Stimulated activated effector memory CD8-positive, alpha-beta T cell treated with anti-CD3 and anti-CD28 coated beads, Interleukin-12 subunit alpha, Interleukin-12 subunit beta, amount 100 ng/mL, for 72 hours (primary cell): ENCODE data around the gene IREB2.

Source experiments
- ATAC-seq: fragments of 150-1000 bp; cut with Tn5 transposase; 2 replicates; pipeline ENCODE4 v1.10.0; 2021
- DNase-seq, 2 donors: peaks; one replicate each; pipeline ENCODE4 v3.0.0; 2021 to 2022; ENCODE audit warnings: low spot score in 2 of 2
- H3K27ac Mint-ChIP-seq: one replicate; pipeline ENCODE4 v1.8.0; 2022; ENCODE audit warnings: mild to moderate bottlenecking, mixed read lengths
- H3K36me3 Mint-ChIP-seq: one replicate; pipeline ENCODE4 v1.8.0; 2022; ENCODE audit warnings: mild to moderate bottlenecking, mixed read lengths
- H3K4me1 Mint-ChIP-seq: one replicate; pipeline ENCODE4 v1.8.0; 2022; ENCODE audit warnings: mixed read lengths
- H3K4me3 Mint-ChIP-seq: one replicate; pipeline ENCODE4 v1.8.0; 2022; ENCODE audit warnings: mild to moderate bottlenecking, mixed read lengths
- H3K9me3 Mint-ChIP-seq: one replicate; pipeline ENCODE4 v1.8.0; 2022; ENCODE audit warnings: mixed read lengths

The IREB2 gene

GRCh38 chr15:78438619-78439285 is 736 bp downstream of the IREB2 start:
- no peaks in the 10 kb centered on the region for H3K9me3 Mint-ChIP-seq
- H3K36me3 Mint-ChIP-seq: peaks cover 61% of the 10 kb centered on the region
- ATAC-seq: no peak
- DNase-seq: peak; percentile 10 to 79
- H3K27ac Mint-ChIP-seq: peak overlapping the region; percentile 96
- H3K4me1 Mint-ChIP-seq: peaks cover 51% of the 10 kb centered on the region
- peak overlapping the region; percentile 80 for H3K4me3 Mint-ChIP-seq

GRCh38 chr15:78440375-78441373 is 2.7 kb downstream of the IREB2 start:
- Mint-ChIP-seq H3K36me3 (peaks cover 80% of the 10 kb centered on the region), H3K4me3 (peak overlapping the region; percentile 80), H3K4me1 (peaks cover 62% of the 10 kb centered on the region), H3K9me3 (no peaks in the 10 kb centered on the region), H3K27ac (peak overlapping the region; percentile 78)
- peak; percentile 52 for ATAC-seq
- DNase-seq: no peak

- H3K4me3 Mint-ChIP-seq: no peak overlapping the region
- ATAC-seq (no peak), DNase-seq (no peak)
- H3K27ac Mint-ChIP-seq: peak overlapping the region; percentile 12
- peaks cover 65% of the 10 kb centered on the region for H3K4me1 Mint-ChIP-seq
- peaks cover 97% of the 10 kb centered on the region for H3K36me3 Mint-ChIP-seq
- H3K9me3 Mint-ChIP-seq: no peaks in the 10 kb centered on the region
Observed at GRCh38 chr15:78444255-78444654, 6.2 kb downstream of the IREB2 start.

- DNase-seq (no peak), ATAC-seq (no peak)
- Mint-ChIP-seq H3K9me3 (no peaks in the 10 kb centered on the region), H3K4me3 (no peak overlapping the region), H3K4me1 (peaks cover 57% of the 10 kb centered on the region), H3K27ac (peak overlapping the region; percentile 72), H3K36me3 (peaks cover 99% of the 10 kb centered on the region)
Observed at GRCh38 chr15:78445875-78446274, 7.9 kb downstream of the IREB2 start.

GRCh38 chr15:78446551-78446950 is 8.5 kb downstream of the IREB2 start:
- Mint-ChIP-seq H3K36me3 (peaks cover 92% of the 10 kb centered on the region), H3K4me3 (no peak overlapping the region), H3K9me3 (no peaks in the 10 kb centered on the region), H3K27ac (peak overlapping the region; percentile 72), H3K4me1 (peaks cover 52% of the 10 kb centered on the region)
- DNase-seq: no peak
- no peak for ATAC-seq

- Mint-ChIP-seq H3K9me3 (no peaks in the 10 kb centered on the region), H3K36me3 (peaks cover 78% of the 10 kb centered on the region), H3K4me3 (no peak overlapping the region), H3K27ac (peak overlapping the region; percentile 15), H3K4me1 (peaks cover 59% of the 10 kb centered on the region)
- no peak for DNase-seq
- ATAC-seq: no peak
Observed at GRCh38 chr15:78448441-78449219, 10.6 kb downstream of the IREB2 start.

- Mint-ChIP-seq H3K4me3 (no peak overlapping the region), H3K4me1 (peaks cover 59% of the 10 kb centered on the region), H3K36me3 (peaks cover 70% of the 10 kb centered on the region), H3K9me3 (no peaks in the 10 kb centered on the region), H3K27ac (no peak overlapping the region)
- DNase-seq (no peak), ATAC-seq (no peak)
Observed at GRCh38 chr15:78449220-78449999, 11.4 kb downstream of the IREB2 start.

- DNase-seq (no peak), ATAC-seq (no peak)
- Mint-ChIP-seq H3K9me3 (no peaks in the 10 kb centered on the region), H3K4me1 (peaks cover 66% of the 10 kb centered on the region), H3K27ac (peak overlapping the region; percentile 40), H3K36me3 (peaks cover 61% of the 10 kb centered on the region), H3K4me3 (no peak overlapping the region)
Observed at GRCh38 chr15:78450285-78450858, 12.4 kb downstream of the IREB2 start.

GRCh38 chr15:78452485-78452884 is 14.5 kb downstream of the IREB2 start:
- no peak for DNase-seq
- Mint-ChIP-seq H3K4me1 (peaks cover 59% of the 10 kb centered on the region), H3K27ac (peak overlapping the region; percentile 0), H3K4me3 (no peak overlapping the region), H3K9me3 (no peaks in the 10 kb centered on the region), H3K36me3 (peaks cover 45% of the 10 kb centered on the region)
- no peak for ATAC-seq

GRCh38 chr15:78453447-78453846 is 15.4 kb downstream of the IREB2 start:
- no peak for DNase-seq
- Mint-ChIP-seq H3K4me1 (peaks cover 64% of the 10 kb centered on the region), H3K36me3 (peaks cover 36% of the 10 kb centered on the region), H3K9me3 (no peaks in the 10 kb centered on the region), H3K4me3 (no peak overlapping the region), H3K27ac (peak overlapping the region; percentile 17)
- no peak for ATAC-seq

GRCh38 chr15:78454992-78455391 is 17.0 kb downstream of the IREB2 start:
- no peak overlapping the region for H3K4me3 Mint-ChIP-seq
- ATAC-seq: no peak

GRCh38 chr15:78455749-78456148 is 17.7 kb downstream of the IREB2 start:
- Mint-ChIP-seq H3K9me3 (no peaks in the 10 kb centered on the region), H3K36me3 (peaks cover 20% of the 10 kb centered on the region), H3K27ac (no peak overlapping the region), H3K4me1 (peaks cover 62% of the 10 kb centered on the region), H3K4me3 (no peak overlapping the region)
- DNase-seq (no peak), ATAC-seq (peak; percentile 40)

More at GRCh38 chr15:78454992-78455391, 17.0 kb downstream of the IREB2 start:
- Mint-ChIP-seq H3K27ac (peak overlapping the region; percentile 3), H3K36me3 (peaks cover 21% of the 10 kb centered on the region), H3K4me1 (peaks cover 67% of the 10 kb centered on the region), H3K9me3 (no peaks in the 10 kb centered on the region)
- no peak for DNase-seq

GRCh38 chr15:78456426-78456825 is 18.4 kb downstream of the IREB2 start:
- DNase-seq (no peak), ATAC-seq (no peak)
- Mint-ChIP-seq H3K4me1 (peaks cover 68% of the 10 kb centered on the region), H3K36me3 (peaks cover 26% of the 10 kb centered on the region), H3K4me3 (no peak overlapping the region), H3K27ac (peak overlapping the region; percentile 40), H3K9me3 (no peaks in the 10 kb centered on the region)

GRCh38 chr15:78457101-78457500 is 19.1 kb downstream of the IREB2 start:
- no peak for ATAC-seq
- Mint-ChIP-seq H3K27ac (peak overlapping the region; percentile 40), H3K36me3 (peaks cover 29% of the 10 kb centered on the region), H3K9me3 (no peaks in the 10 kb centered on the region), H3K4me1 (peaks cover 67% of the 10 kb centered on the region), H3K4me3 (no peak overlapping the region)
- no peak for DNase-seq
